ENCODE measurements around the gene HOXB1.

The HOXB1 gene

DNA sequence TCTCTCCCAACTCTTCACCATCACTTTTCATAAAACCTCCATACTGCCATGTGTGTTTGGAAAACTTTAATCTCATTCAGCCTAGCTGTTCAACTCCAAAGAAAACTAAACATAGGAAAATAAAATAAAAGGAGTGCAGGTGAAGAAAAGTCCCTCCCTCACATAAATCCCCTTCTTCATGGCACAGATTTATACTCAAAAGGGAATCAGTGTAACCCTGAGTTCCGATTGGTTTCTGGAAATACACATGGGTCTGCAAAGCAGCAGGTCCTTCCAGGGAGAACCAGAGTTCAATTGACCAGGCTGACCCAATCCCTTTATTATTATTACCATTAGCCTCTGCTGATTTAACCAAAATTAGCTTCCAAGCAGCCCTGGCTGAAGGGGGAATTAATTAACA, 23.0 kb upstream of the HOXB1 start:
- peak; percentile 17 for DNase-seq

DNA sequence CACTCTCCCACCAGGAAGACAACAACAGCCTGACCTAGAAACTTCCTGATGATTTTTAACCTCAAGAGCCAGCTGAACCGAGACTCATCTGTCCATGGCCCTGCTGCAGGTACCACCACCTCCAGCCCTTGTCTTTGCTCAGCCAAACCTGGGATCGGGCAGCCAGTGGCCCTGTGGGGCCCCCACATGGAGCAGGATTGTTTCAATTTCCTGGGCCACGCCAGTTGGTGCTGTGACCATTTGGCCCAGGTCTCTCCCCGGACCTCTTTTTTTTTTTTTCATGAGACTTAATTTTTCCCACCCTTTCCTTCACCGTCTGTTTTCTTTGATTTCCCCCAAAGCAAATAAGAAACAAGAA, 22.4 kb upstream of the HOXB1 start:
- DNase-seq, result no peak

DNA sequence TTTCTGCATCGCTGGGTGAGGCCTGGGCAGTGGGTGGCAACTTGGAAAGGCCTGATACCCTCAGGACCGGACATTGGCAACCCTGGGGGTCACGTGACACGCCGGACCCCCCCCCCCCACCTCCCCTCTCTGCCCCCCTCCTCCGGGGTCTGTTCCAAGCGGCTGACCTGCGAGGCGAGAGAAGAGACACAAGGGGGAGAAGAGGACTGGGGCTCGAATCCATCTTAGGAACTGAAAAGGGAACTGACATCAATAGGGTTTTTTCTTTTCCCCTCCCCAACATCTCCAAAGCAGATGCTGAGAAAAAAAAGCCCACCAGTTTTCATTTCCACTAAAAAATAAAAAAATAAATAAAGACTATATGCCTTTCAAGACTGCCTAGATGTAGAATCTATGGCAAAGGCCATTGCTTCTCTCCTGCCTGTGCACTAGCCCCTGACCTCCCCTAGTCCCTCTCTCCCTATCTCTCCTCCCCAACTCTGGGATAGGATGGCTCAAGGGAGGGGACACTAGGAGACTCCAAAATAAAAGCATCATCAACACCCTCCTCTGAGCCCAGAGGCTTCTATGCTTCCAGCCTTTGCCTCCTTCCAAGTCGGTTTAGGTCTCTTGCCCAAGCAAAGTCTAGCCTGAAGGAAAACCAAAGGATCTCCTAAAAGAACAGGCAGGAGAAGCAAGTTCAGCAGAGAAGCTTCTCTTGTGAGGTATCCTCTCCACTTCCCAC, 21.8 kb upstream of the HOXB1 start:
- peak; percentile 66 for DNase-seq

DNA sequence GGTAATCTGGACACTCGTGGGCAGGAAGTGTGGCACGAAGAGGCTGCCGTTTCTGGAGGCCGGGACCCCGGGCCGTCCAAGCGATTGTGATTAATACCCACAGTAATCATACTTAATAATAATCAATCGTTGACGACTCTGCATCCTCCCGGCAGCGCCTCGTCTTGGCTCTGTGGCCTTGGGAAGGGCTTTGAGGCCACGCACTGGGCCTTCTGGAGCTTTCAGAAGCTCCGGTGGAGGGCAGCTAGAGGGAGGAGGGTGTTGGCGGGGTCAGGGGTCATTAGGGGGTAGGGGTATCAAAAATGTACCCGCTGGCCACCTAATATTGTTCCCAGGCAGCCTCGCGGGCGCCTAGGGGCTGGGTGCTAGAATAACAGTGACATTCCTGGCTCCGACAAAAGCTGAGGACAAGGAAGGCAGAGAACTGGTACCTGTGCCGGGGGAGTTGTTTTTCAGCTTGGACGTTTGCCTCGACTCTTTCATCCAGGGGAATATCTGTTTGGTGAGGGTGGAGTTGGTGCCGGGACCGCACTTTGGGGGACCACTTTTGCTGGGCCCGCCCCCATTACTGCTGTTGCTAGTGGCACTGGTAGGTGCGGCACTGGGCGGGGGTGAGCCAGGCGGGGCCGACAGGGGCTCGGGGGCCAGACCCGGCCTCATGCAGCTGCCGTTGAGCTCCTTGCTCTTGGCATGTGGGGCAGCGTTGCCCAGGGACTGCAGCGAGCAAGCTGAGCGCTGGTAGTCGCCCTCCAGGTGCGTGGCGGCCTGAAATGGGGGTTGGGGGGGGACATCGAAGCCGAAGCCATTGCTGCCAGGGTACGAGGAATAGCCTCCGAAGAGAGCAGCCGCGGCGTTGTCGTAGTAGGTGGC, 21.0 kb upstream of the HOXB1 start:
- peak; percentile 43 for DNase-seq

DNA sequence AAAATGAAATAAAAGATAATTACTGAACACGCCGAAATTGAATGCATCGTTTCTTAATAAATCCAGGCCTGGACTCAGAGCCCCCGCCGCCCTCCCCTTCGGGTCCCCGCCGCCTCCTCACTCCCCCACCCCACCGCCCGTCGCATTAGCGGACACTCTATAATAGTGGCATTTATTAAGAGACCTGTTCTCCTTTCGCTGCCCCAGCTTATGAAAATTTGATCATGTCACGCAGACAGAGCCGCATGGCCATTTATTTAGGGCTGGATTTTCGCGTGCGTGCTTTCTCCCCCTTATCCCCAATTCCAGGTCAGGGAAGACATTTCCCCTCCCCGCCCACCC, 20.4 kb upstream of the HOXB1 start:
- DNase-seq, result peak; percentile 54

DNA sequence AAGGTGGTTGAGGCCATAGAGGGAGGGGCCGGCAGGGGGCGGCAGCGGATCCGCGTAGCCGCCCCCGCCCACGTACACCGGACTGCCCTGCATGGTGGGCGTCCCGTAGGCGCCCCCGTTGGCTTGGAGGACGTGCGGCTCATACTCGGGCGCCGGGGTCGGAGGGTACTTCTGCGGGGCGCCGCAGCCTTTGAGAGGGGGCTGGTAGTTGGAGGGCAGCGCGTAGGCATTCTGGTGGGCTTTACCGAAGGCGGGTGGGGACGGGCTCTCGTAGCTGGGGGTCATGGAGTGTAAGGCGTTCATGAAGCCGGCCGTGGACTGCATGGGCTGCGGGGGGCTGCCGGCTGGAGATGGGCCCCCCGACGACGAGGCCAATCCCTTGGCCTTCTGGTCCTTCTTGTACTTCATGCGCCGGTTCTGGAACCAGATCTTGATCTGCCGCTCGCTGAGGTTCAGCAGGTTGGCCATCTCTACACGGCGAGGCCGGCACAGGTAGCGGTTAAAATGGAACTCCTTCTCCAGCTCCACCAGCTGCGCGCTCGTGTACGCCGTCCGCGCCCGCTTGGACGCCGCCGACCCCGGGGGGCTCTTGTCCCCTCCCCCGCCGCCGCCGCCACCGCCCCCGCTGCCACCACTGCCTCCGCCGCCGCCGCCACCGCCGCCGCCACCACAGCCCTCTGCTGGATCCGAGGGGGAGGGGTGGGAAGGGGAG, 19.8 kb upstream of the HOXB1 start:
- peak; percentile 61 for DNase-seq

DNA sequence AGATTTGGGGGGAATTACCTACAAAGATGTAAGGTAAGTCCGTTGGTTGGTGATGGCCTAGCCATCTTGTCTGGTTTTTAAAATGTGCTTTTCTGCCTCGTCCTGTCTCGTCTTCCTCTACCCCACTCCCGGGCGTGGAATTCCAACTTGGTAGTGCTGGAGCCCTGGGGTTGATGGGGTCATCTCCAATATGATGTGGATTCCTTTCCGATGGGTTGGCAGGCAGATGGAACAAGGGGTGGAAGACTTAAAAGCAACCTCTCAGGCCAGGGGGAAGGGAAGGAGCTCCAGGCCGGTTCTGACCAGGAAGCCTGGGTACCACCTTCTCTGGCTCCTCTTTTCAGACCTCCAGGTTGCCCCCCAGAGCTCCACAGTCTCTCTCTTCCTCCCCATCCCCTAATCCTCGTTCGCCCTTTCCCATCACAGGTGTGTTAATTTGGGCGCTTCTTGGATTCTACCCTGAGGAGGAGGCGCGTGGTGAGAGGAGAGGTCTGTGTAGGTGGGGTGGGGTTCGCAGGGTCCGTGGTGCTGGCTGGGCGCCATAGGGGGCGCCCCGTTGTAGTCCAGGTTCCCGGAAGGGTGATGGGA, 19.2 kb upstream of the HOXB1 start:
- DNase-seq, result peak; percentile 84

DNA sequence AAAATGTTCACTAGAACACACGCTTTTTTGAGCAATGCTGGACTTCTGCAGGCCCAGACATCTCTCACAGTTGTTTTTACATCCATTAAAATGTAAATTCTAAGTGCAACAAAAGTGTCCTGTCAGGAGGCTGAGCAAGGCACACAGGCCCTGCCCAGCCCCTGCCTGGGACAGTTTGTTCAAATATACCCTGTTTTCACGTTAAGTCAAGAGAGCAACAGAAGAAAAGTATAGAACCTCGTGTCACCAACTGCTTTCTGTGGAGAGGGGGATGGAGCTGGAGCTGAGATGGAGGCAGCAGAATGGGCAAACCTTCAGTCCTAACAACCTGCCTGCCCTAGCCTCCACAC, 18.4 kb upstream of the HOXB1 start:
- peak; percentile 37 for DNase-seq

DNA sequence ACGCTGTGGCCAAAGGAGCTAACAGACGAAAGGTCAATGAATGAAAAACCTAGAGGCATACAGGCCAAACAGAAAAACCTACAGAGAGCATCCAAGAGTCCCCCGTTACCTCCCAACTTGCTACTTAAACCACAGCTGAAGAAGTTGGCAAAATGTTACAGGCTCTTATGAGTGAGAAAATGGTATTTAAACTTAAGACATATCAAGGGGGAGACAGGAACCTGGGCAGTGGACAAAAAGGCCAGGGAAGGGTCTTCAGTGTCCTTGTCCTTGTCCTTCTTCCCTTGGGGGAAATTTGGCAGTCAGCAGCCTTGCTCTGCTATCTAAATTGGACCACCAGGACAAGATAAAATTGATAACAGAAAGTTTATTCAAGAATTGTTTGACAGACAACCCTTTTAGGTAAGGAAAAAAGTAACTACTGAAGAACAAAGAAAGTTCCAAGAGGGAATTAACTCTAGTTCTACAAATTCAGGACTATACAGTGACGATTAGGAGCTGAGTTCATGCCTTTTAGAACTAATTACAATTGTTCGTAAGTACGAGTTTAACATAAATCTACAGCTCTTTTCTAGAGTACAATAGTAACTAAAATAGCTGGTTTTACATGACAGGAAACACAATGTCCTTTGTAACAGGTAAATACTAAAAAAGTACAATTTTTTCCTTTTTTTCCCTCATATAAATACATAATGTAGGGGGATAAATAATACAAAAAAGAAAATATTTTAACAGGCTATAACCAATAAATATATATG, 17.9 kb upstream of the HOXB1 start:
- DNase-seq, result no peak

DNA sequence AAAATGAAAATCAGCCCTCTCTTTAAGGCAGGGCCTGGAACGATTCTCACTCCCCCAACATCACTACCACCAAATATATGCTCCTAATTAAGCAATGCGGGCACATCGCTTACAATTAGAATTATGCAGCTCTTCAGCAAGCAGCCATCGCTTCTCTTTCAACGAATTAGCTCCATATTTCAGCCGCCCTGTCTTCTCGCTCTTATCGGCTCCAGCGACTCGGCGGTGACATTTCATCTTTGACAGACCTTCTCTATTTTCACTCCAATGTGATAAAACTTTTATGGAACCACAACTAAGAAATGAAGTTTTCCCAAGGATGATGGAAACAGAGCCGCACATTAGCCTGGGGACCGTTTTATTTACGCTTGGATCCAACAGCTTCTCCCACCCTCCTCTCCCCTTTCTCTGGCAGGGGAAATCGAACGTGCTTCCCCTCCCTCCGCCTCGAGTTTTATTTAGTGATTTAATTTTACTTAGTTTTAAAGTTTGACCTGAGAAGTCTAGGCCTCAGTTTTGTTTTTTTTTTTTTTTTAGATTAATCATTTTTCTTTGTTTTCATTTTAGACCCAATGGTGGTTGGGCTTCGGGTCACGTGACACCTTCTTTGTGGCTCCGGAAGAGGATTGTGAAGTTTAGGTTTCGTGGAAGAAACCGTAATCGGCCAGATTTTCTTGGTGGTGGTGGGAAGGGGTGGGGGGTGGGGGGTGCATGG, 17.2 kb upstream of the HOXB1 start:
- peak; percentile 84 for DNase-seq

DNA sequence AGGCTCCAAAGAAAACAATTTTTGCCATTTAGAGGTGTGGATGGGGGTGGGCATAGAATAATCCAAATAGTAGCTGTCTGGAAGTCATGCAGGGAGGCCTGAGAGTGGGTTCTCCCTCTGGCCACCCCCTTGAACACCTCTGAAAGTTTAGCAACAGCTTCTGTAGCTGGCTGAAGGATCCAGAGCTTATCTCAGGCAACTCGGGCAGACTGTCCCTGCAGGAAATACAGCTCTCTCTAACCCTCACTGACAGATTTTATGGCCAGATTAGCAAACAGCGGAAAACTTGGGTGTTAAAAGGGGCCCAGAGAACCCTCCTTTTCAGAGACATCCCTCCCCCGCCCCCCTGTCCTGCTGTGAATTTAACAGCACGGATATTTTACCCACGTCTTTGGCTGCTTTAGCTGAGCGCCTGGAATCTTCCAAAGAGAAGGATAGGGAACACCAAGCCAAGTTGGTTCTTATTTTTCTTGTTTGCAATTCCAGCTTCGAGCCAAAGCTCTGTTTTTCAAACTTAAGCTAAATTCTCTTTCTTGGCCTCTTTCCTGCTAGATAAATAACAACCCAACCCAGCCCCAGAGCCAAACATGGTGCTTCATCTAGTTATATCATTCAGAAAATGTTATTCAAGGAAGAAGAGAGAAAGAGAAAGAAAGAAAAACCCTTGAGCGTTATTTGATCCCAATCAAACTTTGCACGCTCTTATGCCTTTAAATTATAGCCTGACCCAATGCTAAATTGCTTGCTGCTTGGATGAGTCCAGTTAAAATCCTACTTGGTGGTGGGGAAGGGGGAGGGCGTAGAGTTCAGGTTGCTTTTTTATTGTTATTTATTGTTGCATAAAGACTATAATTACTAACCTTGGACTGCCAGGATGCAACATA, 16.4 kb upstream of the HOXB1 start:
- DNase-seq, result peak; percentile 64

DNA sequence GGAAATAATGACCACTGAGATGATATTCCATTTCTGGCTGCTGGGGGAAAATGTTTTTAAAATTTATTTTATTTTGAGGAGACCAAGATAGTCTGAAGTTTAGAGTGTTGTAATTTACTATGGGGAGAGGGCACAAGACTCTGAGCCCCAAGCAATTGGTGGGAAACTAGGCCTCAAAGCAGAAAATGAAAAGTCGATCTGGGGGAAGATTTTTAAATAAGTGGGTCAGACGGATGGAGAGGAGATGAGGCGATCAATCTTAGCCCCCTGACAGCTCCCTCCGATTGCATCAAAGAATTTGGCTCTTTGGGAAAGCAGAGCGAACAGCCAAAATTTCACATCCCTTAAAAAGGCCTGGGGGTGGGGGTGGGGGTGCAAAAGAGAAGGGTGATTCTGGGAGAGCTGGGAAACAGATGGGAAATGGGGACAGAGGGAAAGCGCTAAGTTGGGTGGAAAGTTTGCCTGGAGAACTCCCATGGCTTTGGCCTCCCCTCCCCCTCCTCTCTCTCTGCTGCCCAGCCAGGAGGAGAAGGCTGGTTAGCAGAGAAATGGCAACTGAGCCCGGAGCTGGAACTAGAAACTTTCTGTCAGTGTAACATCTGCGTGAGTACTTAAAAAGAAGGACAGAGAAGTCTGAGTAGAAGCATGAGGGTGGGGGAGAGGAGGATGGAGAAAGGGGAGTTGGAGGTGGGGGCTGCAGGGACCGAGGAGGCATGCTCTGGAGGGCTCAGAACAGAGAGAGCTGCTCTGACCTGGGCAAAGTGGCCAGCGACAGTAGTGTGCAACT, 15.5 kb upstream of the HOXB1 start:
- DNase-seq, result peak; percentile 81

DNA sequence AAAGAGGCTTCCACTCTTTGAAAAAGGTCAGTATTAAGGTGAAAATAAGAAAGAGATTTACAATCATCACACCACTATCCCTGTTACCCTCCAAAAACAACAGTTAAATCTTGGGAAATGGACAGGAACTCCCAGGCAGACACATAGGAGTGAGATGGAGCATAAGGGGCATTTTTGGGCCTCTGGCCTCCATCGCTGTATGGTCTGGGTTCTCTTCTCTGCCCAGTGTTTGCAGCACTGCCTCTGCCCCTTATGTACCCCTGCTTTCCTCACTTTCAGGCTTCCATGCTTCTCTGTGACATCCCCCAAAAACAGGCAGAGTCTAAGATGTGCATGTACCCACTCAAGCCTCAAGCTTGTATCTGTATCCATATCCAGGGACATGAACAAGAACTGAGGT, 14.7 kb upstream of the HOXB1 start:
- DNase-seq, result no peak

DNA sequence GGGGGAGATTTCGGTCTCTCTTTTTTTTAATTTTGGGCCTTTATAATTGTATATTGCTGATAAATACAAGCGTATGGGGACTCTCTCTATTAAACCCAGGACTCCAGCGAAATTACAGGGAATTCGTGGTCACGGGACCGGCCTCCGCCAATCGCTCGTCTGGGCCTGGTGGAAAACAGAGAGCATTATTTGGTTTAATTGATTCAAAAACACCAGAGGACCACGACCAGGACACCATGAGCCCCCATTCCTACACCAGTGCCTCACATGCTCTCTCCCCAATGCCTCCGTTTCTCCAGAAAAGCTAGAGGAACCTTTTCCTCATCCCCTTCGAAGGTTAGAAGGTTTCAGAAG, 14.2 kb upstream of the HOXB1 start, which contains the start of gene HOXB2:
Gene HOXB2 (minus strand): TSS at position 88 of the 354 bp plus-strand sequence. CDS start 198 bp downstream, outside the sequence.
- DNase-seq, result peak; percentile 77

DNA sequence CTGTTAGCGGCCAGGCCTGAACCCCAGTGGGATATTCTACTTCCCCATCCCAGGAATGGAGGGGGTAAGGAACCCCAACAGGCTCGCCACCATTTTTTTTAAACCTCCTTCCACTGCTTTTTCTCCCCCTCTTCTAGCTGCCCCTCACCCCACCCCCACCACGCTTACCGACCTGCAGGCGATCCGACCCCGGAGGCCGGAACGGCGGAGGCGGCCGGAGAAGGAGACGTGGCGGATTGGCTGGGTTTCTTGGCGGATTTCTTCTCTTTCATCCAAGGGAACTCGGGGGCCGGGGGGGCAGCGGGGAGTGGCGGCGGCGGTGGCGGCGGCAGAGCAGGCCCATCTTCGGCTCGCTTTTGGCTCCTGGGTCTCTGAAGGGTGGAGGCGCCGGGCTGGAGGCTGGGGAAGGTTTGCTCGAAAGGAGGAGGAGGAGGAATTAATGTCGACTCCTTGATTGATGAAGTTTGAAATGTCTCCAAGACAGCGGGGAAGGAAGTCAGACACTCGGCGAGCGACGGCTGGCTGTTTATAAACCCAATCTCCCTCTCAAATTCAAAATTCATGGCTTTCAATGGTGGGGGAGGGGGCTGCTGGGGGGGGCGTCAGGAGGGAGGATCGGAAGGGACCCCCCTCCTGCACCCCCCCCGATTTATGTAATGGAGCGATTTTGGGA, 13.7 kb upstream of the HOXB1 start:
- peak; percentile 98 for DNase-seq

DNA sequence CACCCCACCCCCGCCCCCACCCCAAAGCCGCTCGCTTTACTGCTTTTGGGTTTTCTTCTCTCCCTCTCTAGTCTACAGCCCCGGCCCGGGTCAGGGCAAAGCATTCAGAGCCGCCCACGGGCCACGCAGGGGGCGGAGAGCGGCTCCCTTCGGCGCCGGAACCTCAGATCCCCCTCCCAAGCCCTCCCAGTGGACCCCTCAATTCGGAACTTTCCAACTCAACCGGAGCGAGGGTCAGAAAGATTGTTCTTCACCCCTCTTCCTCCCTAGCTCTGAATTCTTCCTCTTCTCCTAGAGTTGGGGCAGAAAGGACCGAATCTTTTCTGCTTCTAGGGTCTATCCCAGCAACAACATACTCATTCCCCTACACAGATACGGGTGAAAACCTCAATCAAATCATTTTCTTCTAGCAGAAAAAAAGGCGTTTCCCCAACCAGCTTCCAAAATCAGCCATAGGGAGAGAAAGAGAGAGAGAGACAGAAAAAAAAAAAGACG, 13.1 kb upstream of the HOXB1 start:
- DNase-seq, result no peak

DNA sequence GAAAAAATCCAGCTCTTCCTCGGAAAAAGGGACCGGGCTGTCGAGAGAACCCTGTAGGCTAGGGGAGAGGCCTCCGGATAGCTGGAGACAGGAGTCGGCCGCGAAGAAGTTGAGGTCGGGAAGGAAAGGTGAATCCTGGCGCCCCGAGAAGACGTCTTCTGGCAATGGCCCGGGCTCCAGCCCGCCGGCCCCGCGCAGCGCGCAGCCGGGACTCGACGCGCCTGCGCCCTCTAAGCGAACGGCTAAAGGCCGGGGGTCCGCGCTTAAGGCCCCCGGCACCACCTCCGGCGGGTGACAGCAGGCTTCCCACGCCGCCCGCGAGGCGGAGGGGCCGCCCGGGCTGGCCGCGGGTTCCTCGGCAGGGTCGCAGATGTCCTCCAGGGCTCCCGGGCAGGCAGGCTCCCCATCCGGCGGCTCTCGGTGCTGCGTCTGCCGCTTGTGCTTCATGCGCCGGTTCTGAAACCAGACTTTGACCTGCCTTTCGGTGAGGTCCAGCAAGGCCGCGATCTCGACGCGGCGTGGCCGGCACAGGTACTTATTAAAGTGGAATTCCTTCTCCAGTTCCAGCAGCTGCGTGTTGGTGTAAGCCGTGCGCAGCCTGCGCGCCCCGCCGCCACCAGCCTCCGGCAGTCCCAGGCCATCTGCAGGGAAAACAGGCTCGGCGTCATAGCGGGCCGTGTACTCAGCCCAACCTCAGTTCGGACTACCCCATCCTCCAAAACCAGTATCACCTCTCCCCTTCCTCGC, 12.5 kb upstream of the HOXB1 start:
- DNase-seq, result peak; percentile 79

DNA sequence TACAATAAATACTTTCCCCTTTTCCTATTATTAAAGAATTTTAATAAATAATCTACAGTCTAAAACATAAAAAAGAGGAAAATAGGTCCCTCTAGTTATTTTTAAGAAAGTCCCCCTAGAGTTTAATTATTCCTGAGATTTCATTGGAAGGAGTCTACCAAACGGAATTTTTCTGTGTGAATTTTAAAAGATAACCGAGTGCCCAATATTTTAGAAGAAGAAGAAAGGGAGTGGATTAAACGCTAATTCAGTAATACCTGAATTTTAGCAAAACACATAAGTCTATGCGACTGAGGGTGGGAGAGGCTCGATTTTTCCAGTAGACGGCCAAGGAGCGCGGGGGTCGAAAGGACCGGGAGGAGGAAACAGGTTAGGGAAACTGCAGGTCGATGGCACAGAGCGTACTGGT, 11.9 kb upstream of the HOXB1 start:
- no peak for DNase-seq
